ENCODE results near the gene MED12L. TPM values are rescaled to one million over a fixed set of nuclear protein-coding genes. Genes with fewer than 3 reads are reported as not detected.

MED12L gene
- total and polyA plus RNA-seq, 10 of the 15 experiments (the other 5 are each of a cell fraction or from before 2014, with no cell fraction given): 0.01 to 0.06 (median 0.03) TPM; not detected in 2

DNA sequence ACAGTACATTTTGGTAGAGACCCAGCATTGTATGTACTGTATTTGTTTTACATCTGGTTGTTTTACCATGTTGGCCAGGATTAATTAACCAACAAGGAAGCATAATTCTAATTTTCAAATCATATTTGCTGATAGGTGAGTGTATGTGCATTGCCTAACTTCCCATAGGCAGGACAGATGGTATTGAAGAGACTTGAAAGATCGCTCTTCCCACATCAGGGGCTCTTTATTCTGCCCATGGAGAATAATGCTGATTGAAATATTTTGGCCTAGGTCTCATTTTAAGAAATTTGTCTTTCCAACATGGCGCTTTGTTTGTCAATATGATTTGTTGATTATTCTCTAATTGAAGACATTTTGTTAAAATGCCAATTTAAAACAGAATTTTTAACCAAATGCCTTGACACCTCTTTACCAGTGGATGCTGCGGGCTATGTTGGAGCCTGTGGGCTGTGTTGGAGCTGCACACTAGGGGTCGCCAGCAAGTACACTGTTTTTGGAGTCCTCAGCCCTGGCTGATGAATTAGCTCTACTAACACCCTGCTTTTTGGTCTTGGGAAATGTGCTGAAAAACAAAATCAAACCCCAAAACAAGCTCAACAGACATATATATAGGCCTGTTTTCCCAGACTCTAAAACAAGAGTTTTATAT lies 293.7 kb downstream of the MED12L start:
- Histone ChIP-seq H2AFZ (ENCODE audit: control insufficient read depth, low read depth, low read length) (no peak overlapping the region), H3K9ac (ENCODE audit: control insufficient read depth, insufficient read depth, low read length) (no peak overlapping the region), H4K20me1 (ENCODE audit: control insufficient read depth, insufficient read depth) (no peaks in the 10 kb centered on the region), H3K4me3 (no peak overlapping the region), H3K4me1 (ENCODE audit: control insufficient read depth, insufficient read depth, low read length) (peaks cover 17% of the 10 kb centered on the region; the same call in 1 of the 2 replicates), H3K79me2 (ENCODE audit: control insufficient read depth, insufficient read depth, low read length) (no peaks in the 10 kb centered on the region), H3K36me3 (ENCODE audit: control insufficient read depth in 2 of 2, insufficient read depth in 2 of 2, low read length in 1 of 2) (no peaks in the 10 kb centered on the region), H3K27ac (ENCODE audit: control insufficient read depth, insufficient read depth) (no peak overlapping the region), H3K4me2 (ENCODE audit: control insufficient read depth, insufficient read depth) (no peak overlapping the region), H3K27me3 (replicated peaks in 1 of 2; ENCODE audit: control insufficient read depth in 2 of 2, insufficient read depth in 2 of 2, low read length in 1 of 2) (no peaks in the 10 kb centered on the region), H3K9me3 (replicated peaks; ENCODE audit: control insufficient read depth, insufficient read depth, low read length) (no peaks in the 10 kb centered on the region)
- ChIA-PET RAD21 (ENCODE audit: unreplicated experiment) (interaction anchor here (0.7 to 1.8 kb wide), 5 partner anchors 9 to 459 kb away, joined by 3 to 6 read pairs (median 3); no protein-coding TSS in a partner anchor), SMC1A (ENCODE audit: uncharacterized antibody, unreplicated experiment) (interaction anchor here (0.6 to 2.1 kb wide), 9 partner anchors 9 to 155 kb away, joined by 3 to 8 read pairs (median 4); no protein-coding TSS in a partner anchor), POLR2A (interaction anchor here (0.5 kb wide), 1 partner anchor 123 kb away, joined by 3 read pairs; no protein-coding TSS in a partner anchor), CTCF (interaction anchor here (0.7 to 3.0 kb wide), 18 partner anchors 9 to 1423 kb away, joined by 3 to 39 read pairs (median 6); no protein-coding TSS in a partner anchor)
- ATAC-seq (peak; percentile 82), FAIRE-seq (peak; percentile 49), DNase-seq (ENCODE audit: low read depth, low spot score) (no peak)
- BruUV-seq (replicated peaks): no TSS peak
- in situ Hi-C loops (cut with MboI) (no loop called here), intact Hi-C loops (cut with micrococcal nuclease; ENCODE audit: unreplicated experiment) (loop anchor here (2.0 kb wide), 1 partner anchor 48 kb away; no protein-coding TSS in a partner anchor)
- 24% methylated on average over 4 of the region's 4 CpGs for WGBS (ENCODE audit: insufficient coverage, insufficient replicate concordance, low lambda C conversion rate, missing lambda C conversion rate)
- TF ChIP-seq PAX8 (IDR thresholded peaks at IDR 0.05) (no peak), ATF7 (IDR thresholded peaks at IDR 0.05; ENCODE audit: low read depth) (no peak), RAD21 (IDR thresholded peaks at IDR 0.05; ENCODE audit: insufficient read depth, low read depth, low read length) (peak; percentile 59), SMC3 (IDR thresholded peaks at IDR 0.05; ENCODE audit: borderline replicate concordance, low read length) (peak; percentile 43; the same call in 1 of the 2 replicates), STAT1 (conservative IDR thresholded peaks at IDR 0.05) (no peak), NR2F1 (conservative IDR thresholded peaks at IDR 0.05) (no peak), TCF7 (IDR thresholded peaks at IDR 0.05; ENCODE audit: borderline replicate concordance) (no peak), JUND (IDR thresholded peaks at IDR 0.05; ENCODE audit: low read depth, low read length) (no peak), IKZF2 (IDR thresholded peaks at IDR 0.05) (no peak), RUNX3 (IDR thresholded peaks at IDR 0.05; ENCODE audit: low read length) (peak; percentile 23; the same call in 1 of the 2 replicates)
- TF ChIP-seq, protein P1, sequence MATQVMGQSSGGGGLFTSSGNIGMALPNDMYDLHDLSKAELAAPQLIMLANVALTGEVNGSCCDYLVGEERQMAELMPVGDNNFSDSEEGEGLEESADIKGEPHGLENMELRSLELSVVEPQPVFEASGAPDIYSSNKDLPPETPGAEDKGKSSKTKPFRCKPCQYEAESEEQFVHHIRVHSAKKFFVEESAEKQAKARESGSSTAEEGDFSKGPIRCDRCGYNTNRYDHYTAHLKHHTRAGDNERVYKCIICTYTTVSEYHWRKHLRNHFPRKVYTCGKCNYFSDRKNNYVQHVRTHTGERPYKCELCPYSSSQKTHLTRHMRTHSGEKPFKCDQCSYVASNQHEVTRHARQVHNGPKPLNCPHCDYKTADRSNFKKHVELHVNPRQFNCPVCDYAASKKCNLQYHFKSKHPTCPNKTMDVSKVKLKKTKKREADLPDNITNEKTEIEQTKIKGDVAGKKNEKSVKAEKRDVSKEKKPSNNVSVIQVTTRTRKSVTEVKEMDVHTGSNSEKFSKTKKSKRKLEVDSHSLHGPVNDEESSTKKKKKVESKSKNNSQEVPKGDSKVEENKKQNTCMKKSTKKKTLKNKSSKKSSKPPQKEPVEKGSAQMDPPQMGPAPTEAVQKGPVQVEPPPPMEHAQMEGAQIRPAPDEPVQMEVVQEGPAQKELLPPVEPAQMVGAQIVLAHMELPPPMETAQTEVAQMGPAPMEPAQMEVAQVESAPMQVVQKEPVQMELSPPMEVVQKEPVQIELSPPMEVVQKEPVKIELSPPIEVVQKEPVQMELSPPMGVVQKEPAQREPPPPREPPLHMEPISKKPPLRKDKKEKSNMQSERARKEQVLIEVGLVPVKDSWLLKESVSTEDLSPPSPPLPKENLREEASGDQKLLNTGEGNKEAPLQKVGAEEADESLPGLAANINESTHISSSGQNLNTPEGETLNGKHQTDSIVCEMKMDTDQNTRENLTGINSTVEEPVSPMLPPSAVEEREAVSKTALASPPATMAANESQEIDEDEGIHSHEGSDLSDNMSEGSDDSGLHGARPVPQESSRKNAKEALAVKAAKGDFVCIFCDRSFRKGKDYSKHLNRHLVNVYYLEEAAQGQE (IDR thresholded peaks at IDR 0.05; ENCODE audit: low read depth, low read length): no peak
- TF ChIP-seq, protein P2, sequence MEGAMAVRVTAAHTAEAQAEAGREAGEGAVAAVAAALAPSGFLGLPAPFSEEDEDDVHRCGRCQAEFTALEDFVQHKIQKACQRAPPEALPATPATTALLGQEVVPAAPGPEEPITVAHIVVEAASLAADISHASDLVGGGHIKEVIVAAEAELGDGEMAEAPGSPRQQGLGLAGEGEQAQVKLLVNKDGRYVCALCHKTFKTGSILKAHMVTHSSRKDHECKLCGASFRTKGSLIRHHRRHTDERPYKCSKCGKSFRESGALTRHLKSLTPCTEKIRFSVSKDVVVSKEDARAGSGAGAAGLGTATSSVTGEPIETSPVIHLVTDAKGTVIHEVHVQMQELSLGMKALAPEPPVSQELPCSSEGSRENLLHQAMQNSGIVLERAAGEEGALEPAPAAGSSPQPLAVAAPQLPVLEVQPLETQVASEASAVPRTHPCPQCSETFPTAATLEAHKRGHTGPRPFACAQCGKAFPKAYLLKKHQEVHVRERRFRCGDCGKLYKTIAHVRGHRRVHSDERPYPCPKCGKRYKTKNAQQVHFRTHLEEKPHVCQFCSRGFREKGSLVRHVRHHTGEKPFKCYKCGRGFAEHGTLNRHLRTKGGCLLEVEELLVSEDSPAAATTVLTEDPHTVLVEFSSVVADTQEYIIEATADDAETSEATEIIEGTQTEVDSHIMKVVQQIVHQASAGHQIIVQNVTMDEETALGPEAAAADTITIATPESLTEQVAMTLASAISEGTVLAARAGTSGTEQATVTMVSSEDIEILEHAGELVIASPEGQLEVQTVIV (IDR thresholded peaks at IDR 0.05; ENCODE audit: borderline replicate concordance, partially characterized antibody): no peak
- TF ChIP-seq, protein P3, sequence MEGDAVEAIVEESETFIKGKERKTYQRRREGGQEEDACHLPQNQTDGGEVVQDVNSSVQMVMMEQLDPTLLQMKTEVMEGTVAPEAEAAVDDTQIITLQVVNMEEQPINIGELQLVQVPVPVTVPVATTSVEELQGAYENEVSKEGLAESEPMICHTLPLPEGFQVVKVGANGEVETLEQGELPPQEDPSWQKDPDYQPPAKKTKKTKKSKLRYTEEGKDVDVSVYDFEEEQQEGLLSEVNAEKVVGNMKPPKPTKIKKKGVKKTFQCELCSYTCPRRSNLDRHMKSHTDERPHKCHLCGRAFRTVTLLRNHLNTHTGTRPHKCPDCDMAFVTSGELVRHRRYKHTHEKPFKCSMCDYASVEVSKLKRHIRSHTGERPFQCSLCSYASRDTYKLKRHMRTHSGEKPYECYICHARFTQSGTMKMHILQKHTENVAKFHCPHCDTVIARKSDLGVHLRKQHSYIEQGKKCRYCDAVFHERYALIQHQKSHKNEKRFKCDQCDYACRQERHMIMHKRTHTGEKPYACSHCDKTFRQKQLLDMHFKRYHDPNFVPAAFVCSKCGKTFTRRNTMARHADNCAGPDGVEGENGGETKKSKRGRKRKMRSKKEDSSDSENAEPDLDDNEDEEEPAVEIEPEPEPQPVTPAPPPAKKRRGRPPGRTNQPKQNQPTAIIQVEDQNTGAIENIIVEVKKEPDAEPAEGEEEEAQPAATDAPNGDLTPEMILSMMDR (IDR thresholded peaks at IDR 0.05 in 2 of 3, conservative IDR thresholded peaks at IDR 0.05 in 1 of 3; ENCODE audit: control insufficient read depth in 2 of 3, extremely low read depth in 1 of 3, insufficient read depth in 1 of 3, low read depth in 3 of 3, low read length in 3 of 3): peak; percentile 61 to 86 (median 69)
- TF ChIP-seq, protein P4, sequence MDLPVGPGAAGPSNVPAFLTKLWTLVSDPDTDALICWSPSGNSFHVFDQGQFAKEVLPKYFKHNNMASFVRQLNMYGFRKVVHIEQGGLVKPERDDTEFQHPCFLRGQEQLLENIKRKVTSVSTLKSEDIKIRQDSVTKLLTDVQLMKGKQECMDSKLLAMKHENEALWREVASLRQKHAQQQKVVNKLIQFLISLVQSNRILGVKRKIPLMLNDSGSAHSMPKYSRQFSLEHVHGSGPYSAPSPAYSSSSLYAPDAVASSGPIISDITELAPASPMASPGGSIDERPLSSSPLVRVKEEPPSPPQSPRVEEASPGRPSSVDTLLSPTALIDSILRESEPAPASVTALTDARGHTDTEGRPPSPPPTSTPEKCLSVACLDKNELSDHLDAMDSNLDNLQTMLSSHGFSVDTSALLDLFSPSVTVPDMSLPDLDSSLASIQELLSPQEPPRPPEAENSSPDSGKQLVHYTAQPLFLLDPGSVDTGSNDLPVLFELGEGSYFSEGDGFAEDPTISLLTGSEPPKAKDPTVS (IDR thresholded peaks at IDR 0.05; ENCODE audit: low read depth, low read length): no peak

All from GM12878 (cell line).